WTC11 (cell line): ENCODE data around the gene GSK3B.

Experiments used
- JUN ChIP-seq: sonication (generic); formaldehyde crosslinking; IDR thresholded peaks from 2 replicates; pipeline ENCODE4 v1.8.0; 2023; ENCODE audit warnings: mild to moderate bottlenecking, missing genetic modification reagents
- NFYB ChIP-seq: sonication (generic); formaldehyde crosslinking; conservative IDR thresholded peaks from 2 replicates; pipeline ENCODE4 v1.8.0; 2022; ENCODE audit warnings: low read depth, missing genetic modification reagents
- TEAD4 ChIP-seq: sonication (generic); formaldehyde crosslinking; IDR thresholded peaks from 2 replicates; pipeline ENCODE4 v1.8.0; 2022; ENCODE audit warnings: mild to moderate bottlenecking, missing genetic modification reagents
- ZNF317 ChIP-seq: sonication (generic); formaldehyde crosslinking; IDR thresholded peaks from 2 replicates; pipeline ENCODE4 v1.8.1; 2023; ENCODE audit warnings: low read depth, mild to moderate bottlenecking, moderate library complexity, missing genetic modification reagents, borderline replicate concordance
- ZNF423 ChIP-seq: fragments of 250-450 bp; sonication (Bioruptor Pico); IDR thresholded peaks from 2 replicates; pipeline ENCODE4 v2.1.2; 2022; ENCODE audit warnings: mild to moderate bottlenecking, moderate library complexity
- TF ChIP-seq, protein P1 (sequence below): fragments of 200-600 bp; IDR thresholded peaks from 2 replicates; pipeline ENCODE4 v1.8.0; 2022; ENCODE audit warnings: antibody characterized with exemption
- TF ChIP-seq, protein P2 (sequence below): sonication (generic); formaldehyde crosslinking; conservative IDR thresholded peaks from 2 replicates; pipeline ENCODE4 v1.8.1; 2023; ENCODE audit warnings: mild to moderate bottlenecking, low read depth, missing genetic modification reagents, moderate library complexity
- TF ChIP-seq, protein P3 (sequence below): sonication (generic); formaldehyde crosslinking; IDR thresholded peaks from 2 replicates; pipeline ENCODE4 v1.8.0; 2022; ENCODE audit warnings: mild to moderate bottlenecking, missing genetic modification reagents

DNA sequence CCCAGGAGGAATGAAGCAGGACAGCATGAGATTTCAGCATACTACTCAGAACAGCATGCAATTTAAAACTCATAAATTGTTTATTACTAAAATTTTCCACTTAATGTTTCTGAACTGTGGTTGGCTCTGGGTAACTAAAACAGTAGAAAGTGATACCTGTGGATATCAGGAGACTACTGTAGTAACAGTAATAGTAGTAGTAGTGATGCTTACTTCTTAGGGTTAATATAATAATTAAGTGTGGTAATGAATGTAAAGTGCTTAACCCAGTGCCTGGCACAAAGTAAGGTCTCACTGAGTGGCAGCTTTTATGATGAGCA lies 195.1 kb downstream of the GSK3B start:
- TF ChIP-seq, protein P1, sequence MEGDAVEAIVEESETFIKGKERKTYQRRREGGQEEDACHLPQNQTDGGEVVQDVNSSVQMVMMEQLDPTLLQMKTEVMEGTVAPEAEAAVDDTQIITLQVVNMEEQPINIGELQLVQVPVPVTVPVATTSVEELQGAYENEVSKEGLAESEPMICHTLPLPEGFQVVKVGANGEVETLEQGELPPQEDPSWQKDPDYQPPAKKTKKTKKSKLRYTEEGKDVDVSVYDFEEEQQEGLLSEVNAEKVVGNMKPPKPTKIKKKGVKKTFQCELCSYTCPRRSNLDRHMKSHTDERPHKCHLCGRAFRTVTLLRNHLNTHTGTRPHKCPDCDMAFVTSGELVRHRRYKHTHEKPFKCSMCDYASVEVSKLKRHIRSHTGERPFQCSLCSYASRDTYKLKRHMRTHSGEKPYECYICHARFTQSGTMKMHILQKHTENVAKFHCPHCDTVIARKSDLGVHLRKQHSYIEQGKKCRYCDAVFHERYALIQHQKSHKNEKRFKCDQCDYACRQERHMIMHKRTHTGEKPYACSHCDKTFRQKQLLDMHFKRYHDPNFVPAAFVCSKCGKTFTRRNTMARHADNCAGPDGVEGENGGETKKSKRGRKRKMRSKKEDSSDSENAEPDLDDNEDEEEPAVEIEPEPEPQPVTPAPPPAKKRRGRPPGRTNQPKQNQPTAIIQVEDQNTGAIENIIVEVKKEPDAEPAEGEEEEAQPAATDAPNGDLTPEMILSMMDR: no peak
- TF ChIP-seq, protein P2, sequence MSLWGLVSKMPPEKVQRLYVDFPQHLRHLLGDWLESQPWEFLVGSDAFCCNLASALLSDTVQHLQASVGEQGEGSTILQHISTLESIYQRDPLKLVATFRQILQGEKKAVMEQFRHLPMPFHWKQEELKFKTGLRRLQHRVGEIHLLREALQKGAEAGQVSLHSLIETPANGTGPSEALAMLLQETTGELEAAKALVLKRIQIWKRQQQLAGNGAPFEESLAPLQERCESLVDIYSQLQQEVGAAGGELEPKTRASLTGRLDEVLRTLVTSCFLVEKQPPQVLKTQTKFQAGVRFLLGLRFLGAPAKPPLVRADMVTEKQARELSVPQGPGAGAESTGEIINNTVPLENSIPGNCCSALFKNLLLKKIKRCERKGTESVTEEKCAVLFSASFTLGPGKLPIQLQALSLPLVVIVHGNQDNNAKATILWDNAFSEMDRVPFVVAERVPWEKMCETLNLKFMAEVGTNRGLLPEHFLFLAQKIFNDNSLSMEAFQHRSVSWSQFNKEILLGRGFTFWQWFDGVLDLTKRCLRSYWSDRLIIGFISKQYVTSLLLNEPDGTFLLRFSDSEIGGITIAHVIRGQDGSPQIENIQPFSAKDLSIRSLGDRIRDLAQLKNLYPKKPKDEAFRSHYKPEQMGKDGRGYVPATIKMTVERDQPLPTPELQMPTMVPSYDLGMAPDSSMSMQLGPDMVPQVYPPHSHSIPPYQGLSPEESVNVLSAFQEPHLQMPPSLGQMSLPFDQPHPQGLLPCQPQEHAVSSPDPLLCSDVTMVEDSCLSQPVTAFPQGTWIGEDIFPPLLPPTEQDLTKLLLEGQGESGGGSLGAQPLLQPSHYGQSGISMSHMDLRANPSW (CRISPR knock-in tag): no peak
- TF ChIP-seq, protein P3, sequence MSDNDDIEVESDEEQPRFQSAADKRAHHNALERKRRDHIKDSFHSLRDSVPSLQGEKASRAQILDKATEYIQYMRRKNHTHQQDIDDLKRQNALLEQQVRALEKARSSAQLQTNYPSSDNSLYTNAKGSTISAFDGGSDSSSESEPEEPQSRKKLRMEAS (CRISPR knock-in tag): no peak
- no peak for TF ChIP-seq JUN (CRISPR knock-in tag)
- no peak for TF ChIP-seq ZNF317
- TF ChIP-seq ZNF423 (CRISPR knock-in tag): no peak
- TF ChIP-seq TEAD4 (CRISPR knock-in tag): no peak
- TF ChIP-seq NFYB: no peak
